Astrocyte (in vitro differentiated cells and primary cell): ENCODE results near the gene LRRC34.

Source experiments
- CTCF ChIP-seq: IDR thresholded peaks from 2 replicates; pipeline ENCODE4 v1.5.1; 2011; ENCODE audit warnings: low read depth, mild to moderate bottlenecking, inconsistent platforms, low read length, moderate library complexity; ENCODE audit not compliant: insufficient read depth
- EZH2 ChIP-seq: IDR thresholded peaks from 2 replicates; pipeline ENCODE4 v1.6.1; 2012; ENCODE audit warnings: mild to moderate bottlenecking, low read length, inconsistent platforms; ENCODE audit not compliant: insufficient read depth

- TF ChIP-seq EZH2: no peak
- no peak for TF ChIP-seq CTCF
These were observed 62.0 kb downstream of the LRRC34 start for GRCh38 chr3:169750665-169751064.
